NT2/D1 (cell line): ENCODE results near the gene ENDOV.

Experiments used
- DNase-seq: peaks from one replicate; pipeline ENCODE4 v3.0.0-alpha.2; 2011; ENCODE audit warnings: low read depth, low spot score
- H3K27me3 ChIP-seq: 2 replicates; pipeline ENCODE4 v1.6.0; 2011; ENCODE audit warnings: mild to moderate bottlenecking; ENCODE audit not compliant: insufficient read length, insufficient read depth
- H3K36me3 ChIP-seq: 2 replicates; pipeline ENCODE4 v1.6.1; 2011; ENCODE audit warnings: mild to moderate bottlenecking, low read length, mixed read lengths; ENCODE audit not compliant: insufficient read depth, insufficient read length
- H3K4me1 ChIP-seq: 2 replicates; pipeline ENCODE4 v1.5.1; 2011; ENCODE audit not compliant: insufficient read depth, insufficient read length
- H3K4me3 ChIP-seq: 2 replicates; pipeline ENCODE4 v1.5.1; 2011; ENCODE audit warnings: low read depth; ENCODE audit not compliant: insufficient read length
- H3K9ac ChIP-seq: 2 replicates; pipeline ENCODE4 v1.6.0; 2011; ENCODE audit warnings: low read depth; ENCODE audit not compliant: insufficient read length
- H3K9me3 ChIP-seq: 2 replicates; pipeline ENCODE4 v1.5.1; 2011; ENCODE audit warnings: mild to moderate bottlenecking, low read length; ENCODE audit not compliant: insufficient read depth
- SUZ12 ChIP-seq: IDR thresholded peaks from 2 replicates; pipeline ENCODE4 v1.6.1; 2011; ENCODE audit not compliant: insufficient read length, insufficient read depth; ENCODE audit errors: extremely low read depth
- YY1 ChIP-seq: IDR thresholded peaks from 2 replicates; pipeline ENCODE4 v1.6.1; 2011; ENCODE audit not compliant: insufficient read length, insufficient read depth
- ZNF274 ChIP-seq: IDR thresholded peaks from 2 replicates; pipeline ENCODE4 v1.6.1; 2011; ENCODE audit warnings: mild to moderate bottlenecking, low read depth, low read length

ENDOV gene

GRCh38 chr17:80424261-80424660 lies 9.3 kb downstream of the ENDOV start:
- DNase-seq = no peak
- Histone ChIP-seq H3K9ac (no peak overlapping the region), H3K27me3 (no peaks in the 10 kb centered on the region), H3K4me1 (peaks cover 21% of the 10 kb centered on the region), H3K9me3 (no peaks in the 10 kb centered on the region), H3K4me3 (no peak overlapping the region), H3K36me3 (peaks cover 25% of the 10 kb centered on the region)
- no peak for TF ChIP-seq YY1

- Histone ChIP-seq H3K4me3 (no peak overlapping the region), H3K27me3 (no peaks in the 10 kb centered on the region), H3K9me3 (no peaks in the 10 kb centered on the region), H3K9ac (peak overlapping the region; percentile 61), H3K36me3 (peaks cover 16% of the 10 kb centered on the region), H3K4me1 (peaks cover 21% of the 10 kb centered on the region)
- no peak for DNase-seq
- TF ChIP-seq ZNF274 (no peak), SUZ12 (no peak), YY1 (no peak)
Measured at GRCh38 chr17:80424878-80425765, 10.2 kb downstream of the ENDOV start.

- Histone ChIP-seq H3K9me3 (no peaks in the 10 kb centered on the region), H3K4me3 (no peak overlapping the region), H3K36me3 (peaks cover 12% of the 10 kb centered on the region), H3K27me3 (no peaks in the 10 kb centered on the region), H3K9ac (peak overlapping the region; percentile 61), H3K4me1 (peaks cover 21% of the 10 kb centered on the region)
- DNase-seq = no peak
- TF ChIP-seq ZNF274 = no peak
- no peak for TF ChIP-seq YY1
- TF ChIP-seq SUZ12 = no peak
Measured at GRCh38 chr17:80425835-80426426, 11.0 kb downstream of the ENDOV start.

DNA sequence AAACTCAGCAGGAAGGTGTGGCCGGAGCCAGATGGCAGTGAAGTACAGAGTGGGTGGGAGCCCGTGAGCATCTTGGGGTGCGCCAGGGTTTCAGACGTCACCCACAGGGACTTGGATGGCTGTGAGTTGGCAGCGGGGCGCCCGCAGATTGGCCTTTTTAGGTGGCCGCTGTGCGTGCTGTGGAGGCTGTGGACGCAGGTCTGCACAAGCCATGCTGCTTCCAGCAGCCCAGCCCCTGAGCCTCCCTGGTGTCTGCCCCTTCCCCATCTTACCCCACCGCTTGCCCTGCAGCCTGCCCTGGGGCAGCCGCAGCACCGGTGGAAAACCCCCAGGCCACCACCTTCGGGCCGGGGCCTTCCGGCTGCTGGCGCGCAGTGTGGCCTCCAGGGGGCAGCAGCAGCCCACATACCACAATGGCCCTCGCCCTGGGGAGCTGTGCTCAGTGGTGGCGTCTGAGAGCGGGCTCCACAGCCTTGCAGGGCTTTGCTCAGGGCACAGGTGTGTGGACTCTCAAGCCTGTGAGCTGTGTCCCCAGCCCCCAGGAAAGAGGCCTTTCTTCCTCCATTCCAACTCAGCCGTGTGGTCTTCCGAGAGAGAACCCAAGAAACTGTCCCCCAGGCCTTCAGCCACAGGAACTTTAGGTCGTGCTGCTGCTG lies 11.8 kb downstream of the ENDOV start:
- peak overlapping the region; percentile 58 for H3K9ac ChIP-seq

DNA sequence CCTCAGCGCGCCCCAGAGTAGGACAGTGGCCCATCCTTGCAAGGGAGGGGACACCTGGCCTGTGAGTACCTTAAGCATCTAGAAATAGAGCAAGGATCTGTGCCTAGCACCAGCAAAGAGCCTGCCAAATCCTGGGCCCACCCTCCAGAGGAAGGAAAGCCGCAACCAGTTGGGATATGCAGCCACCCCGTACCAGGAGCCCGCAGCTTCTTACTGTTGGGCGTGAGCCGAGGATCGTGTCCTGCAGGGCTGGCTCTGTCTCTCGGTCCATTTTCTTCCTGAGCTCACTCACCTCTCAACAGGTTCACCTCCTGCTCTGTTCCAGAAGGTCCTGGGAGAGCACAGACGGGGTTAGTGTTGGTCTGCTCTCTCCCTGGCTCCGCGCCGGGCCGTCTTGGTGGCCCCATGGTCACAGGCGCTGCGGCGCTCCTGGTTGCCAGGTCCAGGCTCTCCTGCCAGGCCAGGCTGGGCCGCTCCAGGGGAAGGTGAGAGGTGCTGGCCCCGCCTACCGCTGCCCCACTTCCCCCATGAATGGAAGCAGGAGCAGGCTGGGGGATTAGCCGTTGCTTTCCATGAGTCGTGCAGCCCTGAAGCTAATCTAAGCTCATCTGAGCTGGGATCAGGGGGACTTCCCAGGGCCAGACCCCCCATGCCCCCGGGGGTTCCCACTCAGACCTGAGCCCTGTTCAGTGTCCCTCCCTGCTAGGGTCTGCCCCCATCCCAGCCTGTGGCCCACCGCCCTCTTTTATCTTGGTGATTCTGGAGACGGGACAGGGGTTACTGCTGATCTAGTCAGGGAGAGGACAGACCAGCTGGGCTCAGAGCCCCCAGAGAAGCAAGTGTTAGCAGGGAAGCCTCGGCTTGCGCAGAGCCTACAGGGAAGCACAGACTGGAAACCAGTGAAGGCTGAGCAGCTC lies 12.7 kb downstream of the ENDOV start:
- Histone ChIP-seq H3K36me3 (peaks cover 12% of the 10 kb centered on the region), H3K9me3 (no peaks in the 10 kb centered on the region), H3K27me3 (no peaks in the 10 kb centered on the region), H3K9ac (peak overlapping the region; percentile 58), H3K4me3 (no peak overlapping the region), H3K4me1 (peaks cover 21% of the 10 kb centered on the region)
- no peak for TF ChIP-seq YY1
- TF ChIP-seq SUZ12 = no peak
- no peak for TF ChIP-seq ZNF274
- no peak for DNase-seq

More for the DNA sequence above, 11.8 kb downstream of the ENDOV start:
- Histone ChIP-seq H3K27me3 (no peaks in the 10 kb centered on the region), H3K4me1 (peaks cover 21% of the 10 kb centered on the region), H3K4me3 (no peak overlapping the region), H3K36me3 (peaks cover 12% of the 10 kb centered on the region), H3K9me3 (no peaks in the 10 kb centered on the region)
- peak; percentile 38 for DNase-seq
- TF ChIP-seq ZNF274 (no peak), SUZ12 (no peak), YY1 (no peak)

DNA sequence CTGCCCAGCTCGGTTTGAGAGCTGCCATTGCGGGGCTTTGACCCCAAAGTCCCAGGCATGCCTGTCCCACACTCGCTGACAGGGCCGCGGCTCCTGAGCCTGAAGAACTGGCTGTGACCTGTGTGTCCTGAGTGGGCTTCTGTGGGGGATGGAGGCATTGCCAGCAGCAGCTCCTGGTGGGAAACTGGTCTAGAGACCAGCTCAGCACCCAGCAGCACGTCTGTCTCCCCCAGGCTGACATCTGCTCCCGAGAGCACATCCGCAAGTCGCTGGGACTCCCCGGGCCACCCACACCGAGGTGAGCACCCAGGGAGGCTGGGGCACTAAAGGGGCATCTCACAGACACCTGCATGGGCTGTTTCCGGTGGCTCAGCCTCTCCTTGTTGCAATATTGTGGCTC lies 13.4 kb downstream of the ENDOV start:
- peaks cover 21% of the 10 kb centered on the region for H3K4me1 ChIP-seq
- H3K9ac ChIP-seq = peak overlapping the region; percentile 58
- H3K9me3 ChIP-seq = no peaks in the 10 kb centered on the region

More for the DNA sequence above, 13.4 kb downstream of the ENDOV start:
- H3K4me3 ChIP-seq = no peak overlapping the region
- no peaks in the 10 kb centered on the region for H3K27me3 ChIP-seq
- no peak for TF ChIP-seq YY1
- TF ChIP-seq SUZ12 = no peak
- DNase-seq = no peak
- peaks cover 12% of the 10 kb centered on the region for H3K36me3 ChIP-seq
